NCI-H2227 treated with DMSO at 0.1 percent for 48 hours (cell line): ENCODE measurements around the gene SEMA4G.
"Not testable (repeated sequence)": the region's sequence is repeated elsewhere in the genome, so short reads cannot be mapped to it uniquely, and the experiment has no call there.

Source experiments
- DNase-seq: peaks from one replicate; lab custom pipeline; 2025; lab: John Stamatoyannopoulos, UW

The SEMA4G gene

GRCh38 chr10:100970914-100971811, 1.9 kb downstream of the SEMA4G start:
- no peak for DNase-seq

- DNase-seq = no peak
These were observed 3.0 kb downstream of the SEMA4G start for GRCh38 chr10:100972115-100972903.

GRCh38 chr10:100972904-100973535, 3.7 kb downstream of the SEMA4G start:
- DNase-seq = no peak

GRCh38 chr10:100975397-100975796, 6.1 kb downstream of the SEMA4G start:
- not testable (repeated sequence) for DNase-seq

GRCh38 chr10:100976906-100977305, 7.6 kb downstream of the SEMA4G start:
- no peak for DNase-seq

GRCh38 chr10:100977436-100977835, 8.1 kb downstream of the SEMA4G start:
- no peak for DNase-seq

GRCh38 chr10:100978121-100978900, 9.0 kb downstream of the SEMA4G start:
- DNase-seq = no peak

- DNase-seq = no peak
These were observed 9.5 kb downstream of the SEMA4G start for GRCh38 chr10:100978901-100979195.

- DNase-seq = no peak
These were observed 10.5 kb downstream of the SEMA4G start for GRCh38 chr10:100979791-100980272.

- no peak for DNase-seq
These were observed 11.0 kb downstream of the SEMA4G start for GRCh38 chr10:100980311-100980710.

- DNase-seq = no peak
These were observed 11.4 kb downstream of the SEMA4G start for GRCh38 chr10:100980711-100981110.

GRCh38 chr10:100981178-100981772, 12.0 kb downstream of the SEMA4G start:
- no peak for DNase-seq

GRCh38 chr10:100982916-100983830, 13.9 kb downstream of the SEMA4G start:
- DNase-seq = no peak

GRCh38 chr10:100983868-100984671, 14.8 kb downstream of the SEMA4G start:
- no peak for DNase-seq

GRCh38 chr10:100984672-100985177, 15.4 kb downstream of the SEMA4G start:
- no peak for DNase-seq

- DNase-seq = no peak
These were observed 16.0 kb downstream of the SEMA4G start for GRCh38 chr10:100985336-100985735.

- no peak for DNase-seq
These were observed 17.3 kb downstream of the SEMA4G start for GRCh38 chr10:100986623-100986951.

- DNase-seq = peak; percentile 36
These were observed 17.8 kb downstream of the SEMA4G start, which contains the start of the genes MRPL43 and TWNK for GRCh38 chr10:100986952-100987684. Gene MRPL43 (minus strand): TSS chr10:100987497. CDS start chr10:100987443, 54 bp downstream. Gene TWNK (plus strand): TSS chr10:100987543. CDS start chr10:100988211, 668 bp downstream.
